ENCODE results near the gene GASK1A.

The GASK1A gene

DNA sequence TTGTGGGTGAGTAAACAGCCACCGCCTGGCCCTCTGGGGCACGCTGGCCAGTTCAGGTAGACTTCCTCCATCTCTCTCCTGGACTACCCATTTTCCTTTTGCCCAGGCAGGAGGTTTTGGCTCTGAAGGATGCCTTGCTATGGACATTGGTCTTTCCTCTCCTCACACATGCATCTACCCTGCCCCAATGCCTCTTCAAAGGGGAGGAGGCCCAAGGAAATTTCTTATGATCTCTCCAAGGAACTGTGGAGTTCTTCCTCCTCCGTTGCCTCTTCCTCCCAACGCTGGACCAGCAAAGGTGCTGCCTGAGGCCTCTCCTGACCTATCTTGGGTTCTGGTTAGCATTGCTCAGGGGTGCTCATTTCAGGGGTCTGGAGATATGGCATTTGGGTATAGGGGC is 93.2 kb downstream of the GASK1A start:
- DNase-seq = no peak

DNA sequence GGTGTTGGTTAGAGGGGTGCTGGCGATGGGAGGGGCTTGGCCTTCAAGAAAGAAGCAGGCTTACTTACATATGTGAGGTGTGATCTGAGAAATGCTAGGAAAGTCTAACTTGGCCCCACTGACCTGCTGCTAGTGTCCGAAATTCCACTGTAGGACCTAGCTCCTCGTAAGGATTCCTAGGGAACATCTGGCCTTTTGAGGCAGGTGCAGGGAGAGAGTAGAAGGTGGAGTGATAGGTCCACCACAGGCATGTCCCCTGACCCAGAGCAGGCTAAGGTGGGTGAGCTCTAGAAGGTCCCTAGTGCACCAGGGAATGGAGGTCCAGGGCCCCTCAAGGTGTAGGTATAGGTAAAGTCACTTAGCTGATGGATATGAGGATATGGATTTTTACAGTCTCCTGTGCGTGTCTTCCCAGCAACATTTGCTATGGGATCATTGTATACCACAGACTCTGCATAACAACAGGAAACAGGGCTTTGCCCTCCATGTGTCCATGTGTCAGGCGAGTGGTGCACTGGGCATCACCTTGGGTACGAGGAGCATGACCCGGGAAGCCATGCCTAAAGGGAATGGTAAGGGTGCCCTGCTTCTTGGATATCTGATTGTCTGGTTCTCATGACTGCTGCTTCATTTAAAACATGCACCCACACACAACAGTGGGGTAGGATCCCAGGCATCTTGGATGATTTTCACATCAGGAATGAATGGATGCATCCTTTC is 94.2 kb downstream of the GASK1A start:
- DNase-seq = no peak

DNA sequence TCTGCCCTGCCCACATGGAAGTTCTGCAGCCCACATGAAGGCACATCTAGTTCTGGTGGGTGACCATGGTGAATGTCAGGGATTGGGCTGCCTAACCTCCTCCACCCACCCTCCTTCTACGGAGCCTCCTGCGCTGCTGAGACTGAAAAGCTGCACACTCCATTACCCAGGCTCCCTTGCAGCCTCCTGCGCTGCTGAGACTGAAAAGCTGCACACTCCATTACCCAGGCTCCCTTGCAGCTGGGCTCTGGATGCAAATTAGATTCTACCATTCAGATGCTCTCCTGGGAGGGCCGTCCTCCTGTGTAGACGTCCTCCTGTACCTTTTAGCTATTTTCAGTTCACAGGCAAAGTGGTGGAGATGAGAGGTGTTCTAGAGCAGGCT is 94.7 kb downstream of the GASK1A start:
- DNase-seq = no peak

DNA sequence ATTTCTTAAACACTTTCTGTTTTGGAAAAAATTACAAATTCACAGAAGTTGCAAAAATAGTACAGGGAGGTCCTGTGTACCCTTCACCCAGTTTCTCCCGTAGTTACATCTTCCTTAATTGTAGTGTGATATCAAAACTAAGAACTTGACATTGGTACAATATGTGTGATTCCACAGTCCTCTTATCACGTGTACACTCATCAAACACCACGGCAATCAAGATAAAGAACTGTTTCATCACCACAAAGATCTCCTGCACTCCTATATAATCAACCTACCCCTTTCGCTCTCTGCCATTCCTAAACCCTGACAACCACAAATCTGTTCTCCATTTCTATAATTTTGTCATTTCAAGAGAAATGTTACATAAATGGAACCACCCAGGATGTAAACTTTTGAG is 95.4 kb downstream of the GASK1A start:
- DNase-seq = no peak

DNA sequence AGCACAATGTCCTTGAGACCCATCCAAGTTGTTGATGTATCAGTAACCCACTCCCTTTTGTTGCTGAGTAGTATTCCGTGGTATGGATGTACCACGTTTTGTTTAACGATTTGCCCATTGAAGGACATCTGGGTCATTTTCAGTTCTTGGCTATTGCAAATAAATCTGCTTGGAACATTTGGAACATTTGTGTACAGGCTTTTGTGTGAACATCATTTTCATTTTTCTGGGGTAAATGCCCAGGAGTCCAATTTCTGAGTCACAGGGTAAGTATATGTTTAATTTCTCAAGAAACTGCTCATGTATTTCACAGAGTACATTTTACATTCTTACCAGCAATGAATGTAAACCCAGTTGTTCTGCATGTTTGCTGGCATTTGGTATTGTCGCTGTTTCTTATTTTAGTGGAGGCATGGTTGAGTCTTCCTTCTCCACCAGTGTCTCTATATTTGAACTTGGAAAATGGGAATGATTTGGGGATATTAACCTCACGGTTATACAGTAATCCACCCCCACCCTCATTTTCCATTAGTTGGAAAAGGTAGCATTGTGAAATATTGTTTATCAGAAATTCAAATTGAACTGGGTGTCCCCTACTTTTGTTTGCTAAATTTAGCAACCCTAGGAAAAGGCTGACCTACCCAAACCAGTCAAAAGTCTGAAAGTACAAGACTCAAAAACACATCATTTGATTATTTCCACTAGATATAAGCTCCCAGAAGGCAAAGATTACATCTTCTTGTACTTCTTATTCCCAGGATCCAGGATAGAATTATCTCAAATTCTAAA is 96.0 kb downstream of the GASK1A start:
- no peak for DNase-seq

DNA sequence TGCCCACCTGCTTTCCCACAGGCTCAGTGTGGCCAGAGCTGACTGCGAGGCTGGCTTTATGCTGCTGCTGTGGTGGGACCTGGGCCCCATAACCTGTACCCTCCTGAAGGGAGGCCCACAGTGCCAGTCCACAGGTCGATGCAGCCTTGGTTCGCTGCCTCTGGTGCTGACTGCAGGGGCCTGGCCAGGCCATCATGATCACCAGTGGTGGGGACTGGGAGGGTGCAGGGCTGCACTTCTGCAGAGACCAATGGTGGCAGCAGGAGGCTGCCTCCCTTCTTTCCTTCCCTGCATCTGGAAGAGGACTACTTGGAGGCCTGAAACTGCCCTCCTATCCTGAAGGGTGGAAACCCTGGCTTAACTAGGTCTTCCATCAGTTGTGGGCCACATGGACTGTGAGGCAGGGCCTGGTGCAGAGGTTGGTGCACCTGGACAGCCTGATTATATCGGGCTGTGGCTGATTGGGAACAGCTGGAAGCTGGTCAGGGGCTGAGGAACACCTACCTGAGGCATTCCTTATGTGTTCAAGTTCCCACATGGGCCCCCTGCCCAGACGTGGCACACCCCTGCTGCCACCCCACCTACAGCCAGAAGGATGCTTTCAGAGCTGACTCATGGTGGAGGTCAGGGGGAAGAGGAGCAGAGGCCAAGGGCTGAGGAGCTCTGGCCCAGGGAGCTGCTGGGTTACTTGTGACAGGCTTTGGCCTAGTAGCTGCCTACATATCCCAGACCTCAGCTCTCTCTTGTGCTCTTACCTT is 97.0 kb downstream of the GASK1A start:
- DNase-seq = no peak

DNA sequence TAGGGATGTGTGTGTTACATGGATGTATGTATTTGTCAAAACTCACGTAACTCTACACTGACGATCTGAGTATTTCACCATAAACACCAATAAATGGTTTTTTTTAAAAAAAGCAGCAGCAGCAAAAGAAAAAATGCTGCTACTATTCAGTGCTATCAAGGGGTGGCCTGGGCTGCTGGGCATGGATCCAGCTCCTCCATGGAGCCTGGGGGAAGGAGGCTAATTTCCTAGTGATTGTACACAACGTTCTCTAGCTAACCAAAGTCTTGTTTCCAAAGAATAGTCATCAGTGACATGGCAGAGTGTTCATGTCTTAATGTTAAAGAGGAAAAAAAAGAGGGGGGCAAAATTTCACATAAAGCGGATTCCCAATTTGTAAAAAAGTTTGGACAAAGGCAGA is 97.7 kb downstream of the GASK1A start:
- DNase-seq = no peak

DNA sequence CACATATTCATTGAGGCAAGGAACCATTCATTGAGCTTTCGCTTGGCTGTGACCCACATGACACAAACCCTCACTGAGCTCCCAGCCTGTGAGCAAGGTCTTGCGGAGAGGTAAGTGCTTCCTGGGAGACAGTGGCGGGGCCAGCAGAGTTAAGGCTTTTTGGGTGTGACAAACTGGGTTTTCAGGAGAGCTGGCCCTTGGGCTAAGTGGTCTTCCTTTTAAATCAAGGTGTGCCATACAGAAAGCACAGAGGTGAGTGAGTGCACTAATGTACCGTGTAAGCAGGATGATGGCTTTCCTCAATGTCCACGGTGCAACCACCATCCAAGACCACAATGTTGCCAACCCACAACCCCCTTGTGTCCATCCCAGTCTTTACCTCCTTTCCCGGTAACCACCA is 98.2 kb downstream of the GASK1A start:
- no peak for DNase-seq

DNA sequence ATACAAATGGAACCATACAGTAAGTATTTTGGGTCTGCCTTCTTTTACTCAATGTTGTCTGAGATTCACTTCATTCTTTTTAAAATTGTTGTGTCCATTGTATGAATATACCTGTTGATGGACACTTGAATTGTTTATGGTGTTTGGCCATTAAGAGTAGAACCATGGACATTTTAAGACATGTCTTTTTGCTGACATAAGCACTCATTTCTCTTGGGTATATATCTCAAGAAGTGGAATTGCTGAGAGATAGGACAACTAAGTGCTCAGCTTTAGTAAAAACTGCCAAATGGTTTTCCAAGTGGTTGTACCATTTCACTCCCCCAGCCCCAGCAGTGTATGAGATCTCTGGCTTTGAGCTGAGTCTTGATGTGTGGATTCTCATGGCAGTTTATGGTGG is 98.6 kb downstream of the GASK1A start:
- DNase-seq = no peak

DNA sequence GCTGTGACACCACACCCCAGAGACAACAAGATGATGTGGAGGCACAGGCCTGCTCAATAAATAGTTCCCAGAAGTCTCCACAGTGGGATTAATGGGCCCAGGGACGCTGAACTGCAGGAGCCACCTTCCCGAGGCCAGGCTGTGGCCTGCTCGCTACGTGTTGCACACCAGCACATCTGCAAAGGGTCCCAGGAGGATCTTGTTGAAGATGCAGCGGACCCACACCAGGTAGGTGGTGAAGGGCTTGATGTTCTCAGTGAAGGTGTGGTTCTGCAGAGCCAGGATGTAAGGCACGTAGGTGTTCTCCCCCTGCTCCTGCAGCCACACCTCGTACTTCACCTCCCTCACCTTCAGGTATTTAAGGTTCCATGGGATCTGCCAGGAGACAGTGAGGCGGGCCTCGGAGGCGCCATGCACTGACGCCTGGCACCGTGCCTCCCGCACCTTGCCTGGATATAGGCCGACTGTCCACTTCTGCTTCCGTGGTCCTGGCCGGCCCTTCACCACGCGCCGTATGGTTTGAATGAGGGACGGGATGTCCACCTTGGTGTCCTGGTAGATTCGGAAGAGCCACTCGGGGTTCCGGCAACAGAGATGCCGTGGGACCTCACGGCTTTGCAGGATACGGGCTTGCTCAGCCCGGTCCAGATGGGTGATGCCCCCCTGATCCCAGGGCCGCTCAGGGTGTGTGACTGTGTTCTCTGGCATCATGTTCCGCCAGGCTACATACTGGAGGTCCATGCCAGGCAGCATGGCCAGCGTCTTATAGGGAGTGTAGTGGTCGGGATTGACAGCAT is 100.6 kb downstream of the GASK1A start:
- DNase-seq = no peak

DNA sequence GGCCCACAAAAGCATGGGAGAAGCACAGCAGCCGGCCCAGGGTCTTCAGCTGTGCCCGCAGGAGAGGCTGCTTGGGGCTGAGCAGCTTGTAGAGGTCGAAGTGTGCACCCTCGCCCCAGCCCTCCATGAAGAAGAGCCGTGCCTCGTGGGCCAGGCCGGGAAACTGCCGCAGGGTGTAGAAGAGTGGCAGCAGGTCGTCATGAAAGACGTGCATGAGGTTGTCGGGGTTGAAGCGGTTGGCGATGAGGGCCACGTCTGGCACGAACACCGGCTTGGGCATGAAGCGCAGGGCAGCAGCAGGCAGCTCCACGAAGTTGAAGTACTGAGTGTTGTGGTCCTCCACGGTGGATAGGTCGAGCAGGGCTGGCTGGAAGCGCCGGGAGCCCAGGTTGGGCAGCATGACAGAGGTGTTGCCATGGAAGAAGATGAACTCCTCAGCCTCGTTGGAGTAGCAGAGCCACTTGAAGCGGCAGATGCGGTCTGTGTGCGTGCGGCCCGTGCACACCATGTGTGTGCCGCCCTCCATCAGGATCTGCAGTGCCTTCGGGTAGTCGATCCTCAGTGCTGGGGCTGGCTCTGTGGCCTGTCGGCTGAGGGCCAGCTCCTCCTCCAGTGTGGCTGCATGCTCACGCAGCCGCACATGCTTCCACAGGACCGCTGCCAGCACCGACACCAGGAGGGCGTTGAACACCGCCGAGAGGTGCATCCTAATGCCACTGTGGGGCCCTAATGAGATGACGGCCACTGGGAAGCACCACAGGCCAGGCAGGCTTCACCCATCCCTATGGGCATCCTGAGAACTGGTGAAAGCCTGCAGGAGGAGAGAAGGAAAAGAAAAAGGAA is 101.8 kb downstream of the GASK1A start:
- DNase-seq = no peak

DNA sequence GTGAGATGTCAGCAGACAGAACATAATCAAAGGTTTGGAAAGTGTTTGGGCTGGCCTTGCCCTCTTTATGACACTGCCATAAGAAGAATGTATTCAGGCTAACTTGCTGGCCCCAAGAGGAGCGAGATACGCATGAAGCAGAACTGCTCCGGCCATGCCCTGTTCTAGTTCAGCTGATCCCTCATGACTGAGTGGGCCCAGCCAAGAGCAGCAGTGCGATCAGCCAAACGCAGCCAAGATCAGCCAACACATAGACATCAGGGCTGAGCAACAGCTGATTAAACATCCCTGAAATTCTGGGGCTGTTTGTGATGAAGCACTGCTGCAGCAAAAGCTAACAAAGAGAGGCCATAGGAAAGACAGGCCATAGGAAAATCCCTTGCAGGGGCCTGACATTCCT is 102.7 kb downstream of the GASK1A start:
- no peak for DNase-seq

DNA sequence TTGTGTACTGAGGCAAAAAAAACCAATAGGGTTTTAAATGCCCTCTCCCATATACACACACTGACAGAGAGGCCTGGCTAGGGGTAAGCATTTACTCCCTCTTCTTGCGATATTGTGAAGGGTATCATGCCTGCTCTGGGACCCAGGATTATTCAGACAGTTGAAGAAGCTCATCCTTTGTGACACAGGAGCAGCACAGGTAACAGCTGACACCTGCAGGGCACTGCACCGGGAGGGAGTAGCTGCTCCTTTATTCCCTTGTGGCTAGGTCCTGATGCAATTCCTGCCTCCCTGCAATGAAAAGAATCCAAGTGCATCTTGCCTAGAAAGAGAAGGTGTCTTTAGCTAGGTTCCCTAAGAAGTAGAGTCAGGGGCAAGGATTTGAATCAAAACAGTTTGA is 103.3 kb downstream of the GASK1A start:
- DNase-seq = no peak

DNA sequence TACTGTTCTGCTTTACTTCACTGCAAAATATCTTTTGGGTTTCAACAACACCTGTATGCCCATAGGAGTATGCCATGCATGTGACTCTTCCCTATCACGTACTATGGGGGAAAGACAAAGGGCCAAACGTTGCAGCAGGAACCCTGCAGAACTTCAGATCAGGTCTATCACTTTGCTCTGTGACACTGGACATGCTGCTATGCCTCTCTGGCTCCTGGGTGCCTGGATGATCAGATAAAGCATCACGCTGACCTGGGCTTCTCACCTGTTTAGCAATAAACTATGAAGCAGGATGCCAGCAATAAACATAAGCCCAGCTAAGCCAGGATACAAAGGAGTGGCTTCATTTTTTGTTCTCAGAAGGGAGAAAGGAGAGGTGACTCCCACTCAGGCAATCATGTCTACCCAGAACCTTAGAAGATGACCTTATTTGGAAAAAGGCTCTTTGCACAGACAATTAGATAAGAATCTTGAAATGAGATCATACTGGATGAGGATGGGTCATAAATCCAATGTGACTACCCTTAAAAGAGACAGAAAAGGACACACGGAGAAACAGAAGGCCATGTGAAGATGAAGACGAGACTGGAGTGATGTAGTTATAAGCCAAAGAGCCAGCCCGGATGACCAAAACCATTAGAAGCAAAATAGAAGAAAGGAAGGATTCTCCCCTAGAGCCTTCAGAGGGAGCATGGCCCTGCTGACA is 107.5 kb downstream of the GASK1A start:
- DNase-seq = no peak

DNA sequence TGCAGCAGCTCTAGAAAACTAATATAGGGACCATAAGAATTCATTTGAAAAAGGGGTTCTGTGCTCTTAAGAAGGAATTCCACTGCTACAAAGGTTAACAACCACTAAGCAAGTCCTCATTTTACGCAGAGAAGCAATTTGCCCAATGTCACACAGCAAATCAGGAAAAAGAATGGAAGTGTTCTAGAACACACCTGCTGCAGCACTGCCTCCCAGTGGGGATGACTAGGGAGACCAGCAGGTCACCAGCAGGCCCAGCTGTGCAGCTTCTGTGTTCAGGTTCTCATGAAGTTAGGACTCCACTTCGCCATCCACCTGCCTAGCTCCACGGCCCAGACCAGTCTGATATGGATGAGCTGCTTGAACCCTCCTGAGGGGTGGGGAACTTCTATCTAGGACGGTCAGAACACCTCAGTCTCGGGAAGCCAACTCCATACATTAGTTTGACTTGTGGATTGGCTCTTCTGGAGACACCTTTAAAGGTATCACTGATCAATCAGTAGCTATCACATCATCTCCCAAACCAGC is 108.2 kb downstream of the GASK1A start:
- DNase-seq = no peak

DNA sequence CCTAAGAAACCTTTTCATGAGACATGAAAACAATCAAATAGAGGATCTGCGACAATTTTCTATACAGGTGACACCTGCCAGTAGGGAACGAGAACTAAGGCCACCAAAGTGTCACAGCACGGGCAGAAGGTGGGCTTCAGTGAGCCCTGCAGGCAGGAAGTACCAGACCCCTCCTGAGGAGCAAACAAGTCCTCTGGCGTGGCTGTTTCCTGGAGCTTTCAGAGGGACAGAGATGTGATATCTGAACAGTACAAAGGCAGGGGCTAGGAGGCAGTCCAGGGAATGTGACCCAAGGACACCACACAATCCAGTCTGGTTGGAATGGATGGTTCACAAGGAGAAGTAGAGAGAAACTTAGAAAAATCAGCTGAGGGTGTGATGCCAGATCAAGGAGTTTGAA is 110.0 kb downstream of the GASK1A start:
- no peak for DNase-seq

DNA sequence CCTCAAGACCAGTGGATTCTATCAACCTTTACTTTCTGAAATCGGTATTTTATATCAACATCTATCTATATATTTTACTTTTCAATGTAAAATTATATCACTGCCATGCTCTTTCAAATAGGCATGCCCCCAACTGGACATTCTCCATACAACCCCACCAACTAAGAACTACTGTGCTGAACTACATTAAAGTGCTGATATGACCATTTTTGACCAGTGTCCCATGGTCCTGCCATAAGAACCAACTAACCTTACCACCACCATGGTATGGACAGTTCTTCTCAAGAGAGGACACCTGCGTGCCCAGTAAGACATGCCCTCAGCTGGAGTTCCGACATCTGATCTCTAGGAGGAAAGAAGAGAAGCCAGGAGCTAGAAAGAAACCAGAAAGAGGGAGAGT is 111.1 kb downstream of the GASK1A start:
- DNase-seq = no peak

DNA sequence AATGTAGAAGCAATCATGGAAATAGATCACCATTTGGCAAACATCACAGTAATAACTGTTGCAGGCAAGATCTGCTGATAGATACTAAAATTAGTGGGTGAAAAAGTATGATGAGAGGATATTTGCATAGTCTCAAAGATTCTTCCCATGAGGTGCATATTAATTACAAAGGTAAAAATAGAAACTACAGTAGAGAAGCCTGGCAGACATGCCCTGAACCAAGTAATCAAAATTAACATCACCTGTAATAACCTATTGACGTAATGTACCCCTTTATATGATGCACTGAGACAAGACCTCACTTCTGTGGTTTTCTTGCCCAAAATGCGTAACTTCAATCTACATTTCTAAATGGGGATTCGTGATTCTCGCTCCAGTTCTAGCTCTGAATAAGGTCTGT is 112.4 kb downstream of the GASK1A start:
- no peak for DNase-seq

DNA sequence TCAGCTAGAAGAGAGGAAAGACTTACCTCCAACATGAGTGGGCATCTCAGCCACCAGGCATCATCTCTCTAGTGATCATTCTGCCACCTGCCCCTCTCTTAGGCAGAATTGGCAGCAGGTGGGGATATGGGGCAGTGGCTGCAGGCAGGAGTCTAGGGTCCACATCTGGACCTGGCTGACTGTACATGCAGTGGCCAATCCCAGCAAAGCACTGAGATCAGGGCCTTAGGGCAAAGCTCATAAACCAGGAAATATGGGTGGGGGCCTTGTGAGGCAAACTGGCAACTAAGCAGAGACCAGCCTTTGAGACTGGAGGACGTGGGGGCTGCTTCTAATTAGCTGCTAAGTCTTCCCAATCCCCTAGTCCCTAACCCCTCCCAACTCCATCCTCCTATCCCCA is 113.9 kb downstream of the GASK1A start:
- no peak for DNase-seq

DNA sequence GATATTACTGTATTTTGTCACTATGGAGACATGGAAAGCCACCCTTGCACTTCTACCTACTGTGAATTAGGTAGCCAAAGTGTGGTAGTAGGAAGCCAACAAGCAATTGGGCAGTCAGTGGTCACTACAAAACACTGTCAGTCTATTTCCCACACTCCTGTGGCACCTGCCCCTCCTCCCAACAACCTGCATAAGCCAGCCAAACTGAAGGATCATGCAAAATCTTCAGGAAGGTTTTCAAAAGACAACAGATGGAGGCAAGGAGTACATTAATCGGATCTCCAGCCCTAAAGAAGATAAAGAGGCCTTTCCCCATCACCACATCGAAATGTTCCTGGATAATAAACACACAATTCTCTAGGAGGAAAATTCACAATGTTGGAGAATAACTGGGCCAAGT is 114.9 kb downstream of the GASK1A start:
- DNase-seq = no peak

DNA sequence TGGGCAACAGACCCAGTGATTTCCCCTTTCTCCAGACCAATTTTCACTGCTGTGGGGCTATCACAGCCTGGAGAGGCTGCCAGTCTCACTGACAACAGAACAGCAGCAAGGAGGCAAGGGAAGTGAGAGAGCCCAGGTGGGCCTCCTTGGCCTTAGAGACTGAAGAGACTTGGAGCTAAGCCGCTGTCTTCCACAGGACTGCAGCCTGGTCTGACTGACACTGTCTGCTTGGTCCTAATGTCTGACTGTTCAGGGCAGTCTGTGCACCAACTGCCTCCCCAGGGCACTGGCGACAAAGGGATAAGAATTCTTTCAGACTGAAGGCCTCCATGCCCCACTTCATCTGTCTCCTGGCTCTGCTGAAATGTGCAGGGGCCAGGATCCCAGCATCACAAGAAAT is 115.3 kb downstream of the GASK1A start:
- DNase-seq = no peak

Data from NCI-H2107 (cell line).